Measurements from ENCODE around the gene DGKD.
A peak's percentile ranks its signal among the peaks of the same experiment; 100 is the strongest.

Gene DGKD

DNA sequence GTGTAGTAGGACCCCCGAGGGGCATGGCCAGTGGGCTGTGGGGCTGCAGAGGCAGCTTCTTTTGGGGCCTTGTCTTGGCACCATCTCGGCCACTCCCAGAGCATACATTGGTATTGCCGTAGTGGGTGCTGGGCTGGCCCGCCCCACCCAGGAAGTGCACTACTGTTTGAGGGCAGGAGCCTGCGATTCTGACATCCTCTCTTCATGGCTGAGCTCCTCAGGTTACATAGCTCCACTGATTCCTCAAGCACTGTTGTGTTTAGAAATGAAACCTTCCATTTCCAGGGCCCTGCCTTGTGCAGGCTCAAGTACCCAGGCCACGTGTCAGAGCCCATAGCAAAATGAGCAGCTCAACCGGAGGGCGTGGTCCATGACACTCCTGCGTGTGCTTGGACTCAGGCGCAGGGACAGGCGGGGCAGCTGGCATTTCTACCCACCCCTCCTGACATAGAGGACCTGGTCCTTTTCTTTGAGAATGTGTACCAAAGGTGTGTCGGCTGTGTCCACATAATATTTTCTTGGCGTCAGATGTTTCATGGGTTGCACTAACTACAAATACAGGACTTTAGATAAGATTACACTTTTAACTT lies 67.9 kb downstream of the DGKD start:
- peak overlapping the region; percentile 68 for H3K4me2 ChIP-seq (ENCODE audit: low read depth, low read length, poor library complexity, severe bottlenecking)
- no peaks in the 10 kb centered on the region for H3K27me3 ChIP-seq (ENCODE audit: low read length)
- H3K9me2 ChIP-seq (replicated peaks; ENCODE audit: insufficient read depth, low read length) = no peaks in the 10 kb centered on the region
- no peaks in the 10 kb centered on the region for H4K20me1 ChIP-seq (ENCODE audit: low read depth, low read length)
- no peak overlapping the region for H3K9ac ChIP-seq (ENCODE audit: low read length)
- H3K9me3 ChIP-seq (ENCODE audit: insufficient read depth, low read length) = no peaks in the 10 kb centered on the region
- peak overlapping the region; percentile 39; the same call in 1 of the 2 replicates for H3K27ac ChIP-seq (ENCODE audit: low read depth, low read length)
- H3K36me3 ChIP-seq (ENCODE audit: low read length) = no peaks in the 10 kb centered on the region
- peaks cover 31% of the 10 kb centered on the region for H3F3A ChIP-seq (ENCODE audit: insufficient read depth)
- TF ChIP-seq, protein P1, sequence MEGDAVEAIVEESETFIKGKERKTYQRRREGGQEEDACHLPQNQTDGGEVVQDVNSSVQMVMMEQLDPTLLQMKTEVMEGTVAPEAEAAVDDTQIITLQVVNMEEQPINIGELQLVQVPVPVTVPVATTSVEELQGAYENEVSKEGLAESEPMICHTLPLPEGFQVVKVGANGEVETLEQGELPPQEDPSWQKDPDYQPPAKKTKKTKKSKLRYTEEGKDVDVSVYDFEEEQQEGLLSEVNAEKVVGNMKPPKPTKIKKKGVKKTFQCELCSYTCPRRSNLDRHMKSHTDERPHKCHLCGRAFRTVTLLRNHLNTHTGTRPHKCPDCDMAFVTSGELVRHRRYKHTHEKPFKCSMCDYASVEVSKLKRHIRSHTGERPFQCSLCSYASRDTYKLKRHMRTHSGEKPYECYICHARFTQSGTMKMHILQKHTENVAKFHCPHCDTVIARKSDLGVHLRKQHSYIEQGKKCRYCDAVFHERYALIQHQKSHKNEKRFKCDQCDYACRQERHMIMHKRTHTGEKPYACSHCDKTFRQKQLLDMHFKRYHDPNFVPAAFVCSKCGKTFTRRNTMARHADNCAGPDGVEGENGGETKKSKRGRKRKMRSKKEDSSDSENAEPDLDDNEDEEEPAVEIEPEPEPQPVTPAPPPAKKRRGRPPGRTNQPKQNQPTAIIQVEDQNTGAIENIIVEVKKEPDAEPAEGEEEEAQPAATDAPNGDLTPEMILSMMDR (IDR thresholded peaks at IDR 0.05; ENCODE audit: insufficient read depth, low read length, poor library complexity, severe bottlenecking) = no peak
- no peak for TF ChIP-seq EZH2phosphoT487 (conservative IDR thresholded peaks at IDR 0.05; ENCODE audit: low read length)
- H2AFZ ChIP-seq (ENCODE audit: low read depth, low read length, severe bottlenecking) = no peak overlapping the region
- H3K4me3 ChIP-seq (ENCODE audit: insufficient read depth, low read length, poor library complexity, severe bottlenecking) = no peak overlapping the region
- H3K79me2 ChIP-seq (ENCODE audit: insufficient read depth, low read length) = no peaks in the 10 kb centered on the region; the same call in 1 of the 2 replicates

DNA sequence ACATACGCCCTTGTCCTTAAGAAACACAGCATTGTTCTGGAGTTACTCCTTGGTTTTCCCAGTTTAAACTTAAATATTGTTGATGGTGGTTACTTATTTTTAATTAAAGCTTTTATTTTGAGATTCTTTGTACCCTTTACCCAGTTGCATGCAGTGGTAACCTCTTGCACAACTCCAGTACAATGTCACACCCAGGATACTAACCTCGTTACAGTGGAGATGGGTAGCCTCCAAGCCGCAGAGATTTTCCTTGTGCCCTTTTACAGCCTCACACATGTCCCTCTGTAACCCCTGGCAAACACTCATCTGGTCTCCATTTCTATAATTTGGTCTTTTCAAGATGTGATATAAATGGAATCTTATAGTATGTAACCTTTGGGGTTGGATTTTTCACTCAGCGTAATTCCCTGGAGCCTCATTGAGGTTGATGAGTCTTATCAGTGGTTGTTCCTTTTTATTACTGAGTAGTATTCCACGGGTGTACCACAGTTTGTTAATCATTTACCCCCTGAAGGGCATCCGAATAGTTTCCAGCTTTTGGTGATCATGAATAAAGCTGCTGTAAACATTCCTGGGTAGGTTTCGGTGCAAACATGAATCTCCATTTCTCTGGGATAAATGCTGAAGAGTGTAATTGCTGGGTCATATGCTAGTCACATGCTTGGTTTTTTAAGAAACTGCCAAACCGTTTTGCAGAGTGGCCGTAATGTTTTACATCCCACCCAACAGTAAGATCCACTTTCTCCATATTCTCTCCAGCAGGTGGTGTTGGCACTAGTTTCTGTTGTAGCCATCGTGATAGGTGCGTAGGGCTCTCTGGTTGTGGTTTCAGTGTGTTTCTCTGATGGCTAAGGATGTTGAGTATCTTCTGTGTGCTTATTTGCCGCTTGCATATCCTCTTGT lies 68.6 kb downstream of the DGKD start:
- Histone ChIP-seq H4K20me1 (ENCODE audit: low read depth, low read length) (no peaks in the 10 kb centered on the region), H2AFZ (ENCODE audit: low read depth, low read length, severe bottlenecking) (no peak overlapping the region), H3K9me3 (ENCODE audit: insufficient read depth, low read length) (no peaks in the 10 kb centered on the region), H3K79me2 (ENCODE audit: insufficient read depth, low read length) (no peaks in the 10 kb centered on the region; the same call in 1 of the 2 replicates), H3K9ac (ENCODE audit: low read length) (no peak overlapping the region), H3K27me3 (ENCODE audit: low read length) (no peaks in the 10 kb centered on the region), H3K27ac (ENCODE audit: low read depth, low read length) (no peak overlapping the region), H3K36me3 (ENCODE audit: low read length) (no peaks in the 10 kb centered on the region), H3F3A (ENCODE audit: insufficient read depth) (peaks cover 28% of the 10 kb centered on the region), H3K4me2 (ENCODE audit: low read depth, low read length, poor library complexity, severe bottlenecking) (no peak overlapping the region), H3K4me3 (ENCODE audit: insufficient read depth, low read length, poor library complexity, severe bottlenecking) (no peak overlapping the region), H3K9me2 (replicated peaks; ENCODE audit: insufficient read depth, low read length) (no peaks in the 10 kb centered on the region)
- TF ChIP-seq, protein P1 (IDR thresholded peaks at IDR 0.05; ENCODE audit: insufficient read depth, low read length, poor library complexity, severe bottlenecking) = no peak
- TF ChIP-seq EZH2phosphoT487 (conservative IDR thresholded peaks at IDR 0.05; ENCODE audit: low read length) = no peak

DNA sequence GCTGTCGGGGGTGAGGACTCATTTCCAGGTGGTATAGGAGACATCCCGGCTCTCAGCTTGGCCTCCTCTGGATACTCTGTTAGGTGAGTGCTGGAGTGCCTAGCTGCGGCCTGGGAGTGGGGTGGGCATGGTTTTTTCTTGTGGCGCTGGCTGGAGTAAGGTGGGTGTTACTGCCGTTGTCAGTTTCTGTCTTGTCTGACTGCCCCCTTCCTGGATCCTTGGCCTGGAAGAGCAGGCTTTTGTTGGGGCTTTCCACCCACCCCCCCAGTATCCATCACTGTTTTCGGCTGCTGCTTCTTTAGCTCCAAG lies 69.2 kb downstream of the DGKD start:
- no peaks in the 10 kb centered on the region for H3K36me3 ChIP-seq (ENCODE audit: low read length)
- no peak overlapping the region for H3K9ac ChIP-seq (ENCODE audit: low read length)
- H3K27me3 ChIP-seq (ENCODE audit: low read length) = no peaks in the 10 kb centered on the region
- H3K27ac ChIP-seq (ENCODE audit: low read depth, low read length) = no peak overlapping the region
- no peaks in the 10 kb centered on the region for H3K9me3 ChIP-seq (ENCODE audit: insufficient read depth, low read length)
- H3K4me2 ChIP-seq (ENCODE audit: low read depth, low read length, poor library complexity, severe bottlenecking) = no peak overlapping the region
- H3F3A ChIP-seq (ENCODE audit: insufficient read depth) = peaks cover 22% of the 10 kb centered on the region
- no peaks in the 10 kb centered on the region for H3K9me2 ChIP-seq (replicated peaks; ENCODE audit: insufficient read depth, low read length)
- no peaks in the 10 kb centered on the region for H4K20me1 ChIP-seq (ENCODE audit: low read depth, low read length)
- no peaks in the 10 kb centered on the region; the same call in 1 of the 2 replicates for H3K79me2 ChIP-seq (ENCODE audit: insufficient read depth, low read length)
- H3K4me3 ChIP-seq (ENCODE audit: insufficient read depth, low read length, poor library complexity, severe bottlenecking) = no peak overlapping the region
- TF ChIP-seq, protein P1 (IDR thresholded peaks at IDR 0.05; ENCODE audit: insufficient read depth, low read length, poor library complexity, severe bottlenecking) = no peak
- TF ChIP-seq EZH2phosphoT487 (conservative IDR thresholded peaks at IDR 0.05; ENCODE audit: low read length) = no peak
- no peak overlapping the region for H2AFZ ChIP-seq (ENCODE audit: low read depth, low read length, severe bottlenecking)
